SJSA1 (cell line): ENCODE results near the gene ASB15. TPM values are rescaled to one million over a fixed set of nuclear protein-coding genes. Genes with fewer than 3 reads are reported as not detected.

Source experiments
- DNase-seq, 2 experiments: peaks; one replicate each; pipeline ENCODE4 v3.0.0-alpha.2; 2015 to 2020; ENCODE audit warnings: low spot score in 2 of 2, low read depth in 1 of 2
- H3K27ac ChIP-seq: fragments of 250-450 bp; sonication (Bioruptor Pico); 2 replicates; pipeline ENCODE4 v1.5.1; 2020; ENCODE audit warnings: mild to moderate bottlenecking, moderate library complexity
- H3K27me3 ChIP-seq: fragments of 250-450 bp; sonication (Bioruptor Pico); replicated peaks from 2 replicates; pipeline ENCODE4 v1.5.1; 2020; ENCODE audit warnings: mild to moderate bottlenecking, moderate library complexity
- H3K36me3 ChIP-seq: fragments of 250-450 bp; sonication (Bioruptor Pico); 2 replicates; pipeline ENCODE4 v1.5.1; 2020; ENCODE audit warnings: mild to moderate bottlenecking
- H3K4me1 ChIP-seq: fragments of 250-450 bp; sonication (Bioruptor Pico); replicated peaks from 2 replicates; pipeline ENCODE4 v1.6.1; 2021; ENCODE audit warnings: mild to moderate bottlenecking
- H3K4me3 ChIP-seq: fragments of 250-450 bp; sonication (Bioruptor Pico); 2 replicates; pipeline ENCODE4 v1.5.1; 2020; ENCODE audit warnings: mild to moderate bottlenecking
- H3K9me3 ChIP-seq: fragments of 250-450 bp; sonication (Bioruptor Pico); replicated peaks from 2 replicates; pipeline ENCODE4 v1.5.1; 2020; ENCODE audit warnings: mild to moderate bottlenecking
- total RNA-seq: library from RNA; depleted of rRNA; stranded (reverse); fragments of >200 nt; shearing (Covaris generic); gene quantifications from 2 replicates; pipeline ENCODE4 v1.2.3, GENCODE V29; 2014

The ASB15 gene
- total RNA-seq, 1 experiment from 2014 or later, result 1.0 TPM

GRCh38 chr7:123573341-123573740 lies 28.3 kb upstream of the ASB15 start:
- H3K36me3 ChIP-seq, result no peaks in the 10 kb centered on the region
- H3K9me3 ChIP-seq, result no peaks in the 10 kb centered on the region
- no peaks in the 10 kb centered on the region for H3K4me1 ChIP-seq
- DNase-seq, result no peak
- no peak overlapping the region for H3K27ac ChIP-seq
- H3K4me3 ChIP-seq, result no peak overlapping the region
- peaks cover 6% of the 10 kb centered on the region; the same call in 1 of the 2 replicates for H3K27me3 ChIP-seq

DNA sequence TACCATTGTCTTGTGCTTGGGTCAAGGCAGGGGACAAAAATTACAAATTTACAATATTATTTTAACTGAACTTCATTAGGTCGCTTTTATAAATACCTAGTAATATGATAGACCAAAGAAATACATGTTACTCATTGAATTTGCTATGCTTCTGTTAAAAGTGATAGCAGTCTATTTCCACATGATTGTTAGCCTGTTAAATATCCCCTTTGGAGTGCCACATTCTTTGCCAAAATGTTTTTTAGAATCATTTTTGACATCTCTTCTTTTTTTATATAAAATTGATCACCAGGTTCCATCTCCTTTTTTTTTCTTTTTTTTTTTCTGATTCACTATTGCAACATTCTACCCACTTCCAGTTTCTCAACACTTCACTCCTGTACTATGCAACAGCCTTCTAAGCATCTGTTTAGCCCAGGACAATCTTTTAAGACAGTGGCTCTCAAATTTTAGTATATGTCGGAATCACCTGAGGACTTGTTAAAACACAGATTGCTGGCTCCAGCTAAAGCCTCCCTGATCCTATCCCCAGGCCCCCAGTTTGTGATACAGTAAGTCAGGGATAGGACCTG lies 27.6 kb upstream of the ASB15 start:
- no peak overlapping the region for H3K27ac ChIP-seq
- no peak for DNase-seq
- peaks cover 6% of the 10 kb centered on the region; the same call in 1 of the 2 replicates for H3K27me3 ChIP-seq
- no peaks in the 10 kb centered on the region for H3K36me3 ChIP-seq
- no peak overlapping the region for H3K4me3 ChIP-seq
- no peaks in the 10 kb centered on the region for H3K9me3 ChIP-seq
- no peaks in the 10 kb centered on the region for H3K4me1 ChIP-seq

- Histone ChIP-seq H3K27ac (no peak overlapping the region), H3K9me3 (no peaks in the 10 kb centered on the region), H3K27me3 (peaks cover 8% of the 10 kb centered on the region), H3K4me1 (no peaks in the 10 kb centered on the region), H3K4me3 (no peak overlapping the region), H3K36me3 (no peaks in the 10 kb centered on the region)
- no peak for DNase-seq
Measured at GRCh38 chr7:123579416-123579815, 22.2 kb upstream of the ASB15 start.

DNA sequence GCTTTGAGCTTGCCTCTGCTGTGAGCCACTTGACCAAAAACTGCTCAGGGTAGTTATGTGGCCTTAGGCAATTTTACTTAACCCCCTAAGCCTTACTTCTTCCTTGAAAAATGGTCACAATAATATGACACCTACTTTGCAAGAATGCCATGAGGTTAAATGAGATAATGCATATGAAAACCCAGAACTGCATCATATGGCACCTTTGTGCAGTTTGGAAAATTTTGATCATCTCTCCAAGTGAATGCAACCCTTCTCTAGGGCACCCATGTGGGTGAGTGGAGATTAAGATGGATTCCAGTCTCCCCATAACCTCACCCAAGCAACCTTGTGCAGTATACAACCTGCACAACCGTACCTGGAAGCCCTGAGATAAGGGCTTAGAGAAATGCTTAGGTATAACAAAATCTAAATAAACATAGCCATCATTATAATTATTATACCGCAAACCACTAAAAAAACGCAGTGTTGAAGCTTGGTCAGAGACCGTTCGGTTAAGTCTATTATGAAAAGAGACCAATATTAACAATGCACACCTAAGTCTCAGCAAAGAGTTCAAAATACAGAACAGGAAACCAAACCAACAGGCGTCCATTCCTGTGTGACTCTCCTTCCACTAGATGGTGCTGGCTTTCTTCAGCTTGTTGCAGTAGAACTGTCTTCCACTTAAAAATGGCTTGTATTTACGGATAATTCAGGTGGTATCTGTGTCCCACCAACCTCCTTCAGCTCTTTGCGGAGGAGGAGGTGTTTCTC lies 21.0 kb upstream of the ASB15 start:
- no peaks in the 10 kb centered on the region for H3K36me3 ChIP-seq
- DNase-seq, result peak in 1 of 2 experiments; percentile 20

DNA sequence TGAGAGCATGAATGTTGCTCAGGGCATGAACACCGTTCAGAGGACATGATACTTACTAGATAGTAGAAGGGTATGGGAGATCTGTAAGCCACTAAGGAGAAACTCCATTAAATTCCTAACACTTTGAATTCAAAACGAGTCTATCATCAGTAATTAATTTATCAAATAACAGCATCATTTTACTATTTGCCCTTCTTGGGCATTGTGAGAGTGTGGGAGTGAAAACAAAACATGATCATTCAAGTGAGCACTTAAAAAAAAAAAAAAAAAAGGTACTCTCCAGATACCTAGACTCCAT lies 20.5 kb upstream of the ASB15 start:
- no peaks in the 10 kb centered on the region for H3K4me1 ChIP-seq

More for the DNA sequence above, 21.0 kb upstream of the ASB15 start:
- H3K4me3 ChIP-seq, result no peak overlapping the region
- H3K27me3 ChIP-seq, result peaks cover 11% of the 10 kb centered on the region
- no peaks in the 10 kb centered on the region for H3K4me1 ChIP-seq
- no peaks in the 10 kb centered on the region for H3K9me3 ChIP-seq
- H3K27ac ChIP-seq, result no peak overlapping the region

DNA sequence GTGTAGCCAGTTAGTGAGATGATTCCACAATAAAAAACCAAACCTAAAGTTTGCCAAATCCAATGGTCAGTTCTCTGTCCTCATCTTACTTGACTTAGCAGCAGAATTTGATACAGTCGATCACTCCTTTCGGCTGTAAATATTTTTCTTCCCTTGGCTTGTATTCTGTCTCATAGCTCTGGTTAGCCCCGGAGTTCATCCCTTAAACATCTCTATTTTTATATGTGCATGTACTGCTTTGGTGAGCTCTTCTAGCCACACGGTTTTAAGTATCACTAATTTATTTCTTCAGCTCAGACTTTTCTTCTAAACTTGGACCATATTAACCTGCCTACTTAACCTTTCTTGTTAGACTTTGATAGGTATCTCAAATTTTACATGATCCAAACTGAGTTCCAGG lies 17.8 kb upstream of the ASB15 start:
- no peaks in the 10 kb centered on the region for H3K36me3 ChIP-seq
- no peaks in the 10 kb centered on the region for H3K9me3 ChIP-seq
- H3K4me3 ChIP-seq, result no peak overlapping the region
- no peak overlapping the region for H3K27ac ChIP-seq
- no peaks in the 10 kb centered on the region for H3K4me1 ChIP-seq
- no peak for DNase-seq
- H3K27me3 ChIP-seq, result peaks cover 13% of the 10 kb centered on the region; the same call in 1 of the 2 replicates

More for the DNA sequence above, 20.5 kb upstream of the ASB15 start:
- Histone ChIP-seq H3K36me3 (no peaks in the 10 kb centered on the region), H3K27me3 (peaks cover 14% of the 10 kb centered on the region), H3K9me3 (no peaks in the 10 kb centered on the region), H3K27ac (no peak overlapping the region), H3K4me3 (no peak overlapping the region)
- DNase-seq, result no peak

- H3K27me3 ChIP-seq, result peaks cover 11% of the 10 kb centered on the region; the same call in 1 of the 2 replicates
- no peaks in the 10 kb centered on the region for H3K36me3 ChIP-seq
- H3K27ac ChIP-seq, result no peak overlapping the region
- no peaks in the 10 kb centered on the region for H3K4me1 ChIP-seq
- H3K4me3 ChIP-seq, result no peak overlapping the region
- H3K9me3 ChIP-seq, result no peaks in the 10 kb centered on the region
- DNase-seq, result no peak
Measured at GRCh38 chr7:123588376-123588775, 13.2 kb upstream of the ASB15 start.

- H3K4me1 ChIP-seq, result no peaks in the 10 kb centered on the region
- H3K27ac ChIP-seq, result no peak overlapping the region
Measured at GRCh38 chr7:123594813-123595241, 6.8 kb upstream of the ASB15 start.

DNA sequence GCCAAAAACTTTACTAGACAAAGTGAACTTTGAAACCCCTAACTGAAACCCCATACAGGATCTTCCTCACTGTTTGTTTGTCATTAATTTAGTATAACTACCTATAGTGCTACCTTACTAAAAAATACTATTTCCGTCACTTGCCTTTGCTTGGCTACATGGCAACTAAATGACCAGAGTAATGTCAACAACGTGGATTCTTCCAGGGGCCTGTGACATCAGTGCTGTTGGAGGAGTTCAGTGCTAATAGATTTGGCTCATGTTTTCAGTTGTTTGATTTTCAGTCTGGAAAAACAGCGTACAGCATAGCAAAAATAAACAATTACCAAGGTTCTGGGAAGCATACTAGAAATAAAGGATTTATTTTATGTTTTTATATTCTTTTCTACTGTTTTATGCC lies 3.0 kb upstream of the ASB15 start:
- Histone ChIP-seq H3K27me3 (no peaks in the 10 kb centered on the region), H3K9me3 (no peaks in the 10 kb centered on the region), H3K4me3 (no peak overlapping the region), H3K36me3 (no peaks in the 10 kb centered on the region), H3K4me1 (no peaks in the 10 kb centered on the region), H3K27ac (no peak overlapping the region)
- no peak for DNase-seq

More at GRCh38 chr7:123594813-123595241, 6.8 kb upstream of the ASB15 start:
- Histone ChIP-seq H3K9me3 (no peaks in the 10 kb centered on the region), H3K4me3 (no peak overlapping the region), H3K36me3 (no peaks in the 10 kb centered on the region), H3K27me3 (no peaks in the 10 kb centered on the region)
- no peak for DNase-seq

- Histone ChIP-seq H3K36me3 (no peaks in the 10 kb centered on the region), H3K27me3 (no peaks in the 10 kb centered on the region), H3K4me1 (no peaks in the 10 kb centered on the region), H3K4me3 (no peak overlapping the region), H3K27ac (no peak overlapping the region), H3K9me3 (no peaks in the 10 kb centered on the region)
- no peak for DNase-seq
Measured at GRCh38 chr7:123599766-123600165, 1.9 kb upstream of the ASB15 start.

- no peaks in the 10 kb centered on the region for H3K36me3 ChIP-seq
Measured at GRCh38 chr7:123600876-123601275, 745 bp upstream of the ASB15 start.

DNA sequence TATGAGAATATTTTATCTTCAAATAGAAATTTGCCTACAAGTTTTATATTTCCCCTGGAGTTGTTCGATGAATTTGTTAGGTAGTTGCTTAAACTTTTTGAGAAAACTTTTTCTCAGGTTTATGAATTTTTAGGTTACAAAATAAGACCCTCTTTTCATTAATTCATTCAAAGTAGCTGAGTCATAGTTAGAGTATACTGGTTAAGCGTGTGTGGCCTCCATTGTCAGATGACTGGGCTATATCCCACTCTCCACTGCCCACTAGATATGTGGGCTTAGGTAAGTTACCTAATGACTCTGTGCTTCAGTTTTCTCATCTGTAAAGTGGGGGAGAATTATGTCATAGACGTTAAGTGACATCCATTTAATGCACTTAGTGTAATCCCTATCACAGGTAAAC lies 1.0 kb downstream of the ASB15 start:
- Histone ChIP-seq H3K36me3 (no peaks in the 10 kb centered on the region), H3K27ac (no peak overlapping the region), H3K4me1 (no peaks in the 10 kb centered on the region), H3K27me3 (no peaks in the 10 kb centered on the region), H3K4me3 (no peak overlapping the region), H3K9me3 (no peaks in the 10 kb centered on the region)
- DNase-seq, result no peak

More at GRCh38 chr7:123600876-123601275, 745 bp upstream of the ASB15 start:
- Histone ChIP-seq H3K4me1 (no peaks in the 10 kb centered on the region), H3K27ac (no peak overlapping the region), H3K9me3 (no peaks in the 10 kb centered on the region), H3K4me3 (no peak overlapping the region), H3K27me3 (no peaks in the 10 kb centered on the region)
- DNase-seq, result no peak

DNA sequence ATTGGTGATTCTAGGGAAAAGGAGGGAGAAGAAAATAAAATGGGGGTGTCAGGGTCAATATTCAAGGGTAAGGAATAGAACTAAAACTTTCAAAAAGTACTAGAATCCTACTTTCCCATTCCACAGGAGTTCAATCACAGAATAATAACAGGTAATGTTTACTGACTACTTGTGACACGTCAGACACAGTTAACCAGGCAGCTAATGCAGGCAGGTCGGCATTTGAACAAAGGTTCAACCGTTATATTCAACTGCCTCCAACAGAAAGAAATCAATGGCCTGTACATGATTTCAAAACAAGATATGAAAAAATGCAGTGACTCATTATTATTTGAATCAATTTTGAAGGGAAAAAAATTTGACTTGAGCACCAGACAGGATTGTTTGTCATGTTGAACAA lies 3.1 kb downstream of the ASB15 start:
- H3K4me1 ChIP-seq, result no peaks in the 10 kb centered on the region
- no peaks in the 10 kb centered on the region for H3K36me3 ChIP-seq
- H3K9me3 ChIP-seq, result no peaks in the 10 kb centered on the region
- no peak overlapping the region for H3K4me3 ChIP-seq
- DNase-seq, result no peak
- no peak overlapping the region for H3K27ac ChIP-seq
- H3K27me3 ChIP-seq, result no peaks in the 10 kb centered on the region

DNA sequence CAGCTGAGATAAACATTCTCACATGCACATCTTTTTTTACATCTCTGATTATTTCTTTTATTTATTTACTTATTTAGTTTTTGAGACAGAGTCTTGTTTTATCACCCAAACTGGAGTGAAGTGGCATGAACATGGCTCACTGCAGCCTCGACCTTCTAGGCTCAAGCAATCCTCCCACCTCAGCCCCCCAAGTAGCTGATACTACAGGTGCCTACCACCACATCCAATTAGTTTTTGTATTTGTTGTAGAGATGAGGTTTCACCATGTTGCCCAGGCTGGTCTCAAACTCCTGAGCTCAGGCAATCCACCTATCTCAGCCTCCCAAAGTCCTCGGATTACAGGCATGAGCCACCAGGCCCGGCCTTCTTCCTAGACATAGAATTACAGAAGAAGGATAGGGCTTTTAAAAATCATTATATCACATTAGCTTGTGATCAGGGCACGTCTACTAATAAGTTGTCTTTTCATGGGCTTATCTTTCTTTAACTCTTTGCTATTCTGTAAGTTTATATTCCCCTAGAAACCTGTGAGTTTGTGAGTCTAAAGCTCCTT lies 5.9 kb downstream of the ASB15 start:
- no peak overlapping the region for H3K4me3 ChIP-seq

More for the DNA sequence above, 5.9 kb downstream of the ASB15 start:
- no peaks in the 10 kb centered on the region for H3K27me3 ChIP-seq
- DNase-seq, result no peak
- H3K27ac ChIP-seq, result no peak overlapping the region
- H3K9me3 ChIP-seq, result no peaks in the 10 kb centered on the region
- H3K36me3 ChIP-seq, result no peaks in the 10 kb centered on the region
- H3K4me1 ChIP-seq, result no peaks in the 10 kb centered on the region
